Panc1 (cell line): Measurements from ENCODE around the gene GRK1. TPM values are rescaled to one million over a fixed set of nuclear protein-coding genes. Genes with fewer than 3 reads are reported as not detected.

Experiments
- ATAC-seq: fragments of 200-7000 bp; cut with Tn5 transposase; 2 replicates; pipeline ENCODE4 v1.9.1; 2020; ENCODE audit warnings: mild to moderate bottlenecking, moderate library complexity
- BruUV-seq: library from RNA; stranded (reverse); fragments of 400-500 nt; replicated peaks from 2 replicates; lab custom pipeline; 2021; lab: Mats Ljungman, UMichigan
- CTCF ChIA-PET: fragments of 300-600 bp; sonication (Branson Sonifier 250); formaldehyde crosslinking; loops from one replicate; lab custom pipeline; 2022; ENCODE audit warnings: antibody characterized with exemption; lab: Charles Lee
- POLR2A ChIA-PET: fragments of 300-600 bp; sonication (Branson Sonifier 250); formaldehyde crosslinking; loops from one replicate; lab custom pipeline; 2022; ENCODE audit warnings: antibody characterized with exemption; lab: Charles Lee
- DNase-seq: peaks from one replicate; pipeline ENCODE4 v3.0.0-alpha.2; 2010; ENCODE audit warnings: low read depth, low spot score
- H3K27ac ChIP-seq: 2 replicates; pipeline ENCODE4 v1.5.1; 2011; ENCODE audit warnings: mild to moderate bottlenecking, low read length, inconsistent platforms
- H3K27me3 ChIP-seq: fragments of 200-500 bp; sonication (Bioruptor generic); 2 replicates; pipeline ENCODE4 v1.6.0; 2014; ENCODE audit warnings: low read length, inconsistent platforms; ENCODE audit not compliant: control insufficient read depth, insufficient read depth
- H3K36me3 ChIP-seq: fragments of 200-500 bp; sonication (Bioruptor generic); 2 replicates; pipeline ENCODE4 v1.5.1; 2014; ENCODE audit warnings: inconsistent platforms, mild to moderate bottlenecking, low read length, moderate library complexity; ENCODE audit not compliant: control insufficient read depth, insufficient read depth
- H3K4me1 ChIP-seq: 2 replicates; pipeline ENCODE4 v1.5.1; 2011; ENCODE audit warnings: inconsistent platforms, mild to moderate bottlenecking, low read length, moderate library complexity; ENCODE audit not compliant: control insufficient read depth, insufficient read depth
- H3K4me3 ChIP-seq, 2 experiments: 2 replicates each; pipeline ENCODE4 v1.5.1; 2011 to 2012; ENCODE audit warnings: low read depth in 2 of 2, low read length in 2 of 2, mild to moderate bottlenecking in 2 of 2, inconsistent platforms in 1 of 2, moderate library complexity in 1 of 2
- H3K9me3 ChIP-seq: fragments of 200-500 bp; sonication (Bioruptor generic); 2 replicates; pipeline ENCODE4 v1.5.1; 2014; ENCODE audit warnings: low read depth, mild to moderate bottlenecking, inconsistent platforms, low read length, moderate library complexity; ENCODE audit not compliant: control insufficient read depth, insufficient read depth
- CTCF ChIP-seq: fragments of 450-650 bp; IDR thresholded peaks from 2 replicates; pipeline ENCODE4 v1.5.1; 2017; ENCODE audit warnings: mild to moderate bottlenecking
- POLR2AphosphoS5 ChIP-seq: IDR thresholded peaks from 2 replicates; pipeline ENCODE4 v1.6.1; 2012; ENCODE audit warnings: mild to moderate bottlenecking, low read depth, low read length, moderate library complexity
- REST ChIP-seq, 2 experiments: IDR thresholded peaks; 2 replicates each; pipeline ENCODE4 v1.6.1; 2011 to 2012; ENCODE audit warnings: low read depth in 2 of 2, control low read depth in 1 of 2, low read length in 1 of 2, mild to moderate bottlenecking in 1 of 2, moderate library complexity in 1 of 2; ENCODE audit not compliant: insufficient read depth in 1 of 2
- SIN3A ChIP-seq: IDR thresholded peaks from 2 replicates; pipeline ENCODE4 v1.6.1; 2012; ENCODE audit warnings: low read depth, mild to moderate bottlenecking, low read length, moderate library complexity, borderline replicate concordance; ENCODE audit not compliant: insufficient read depth
- TCF7L2 ChIP-seq: IDR thresholded peaks from 2 replicates; pipeline ENCODE4 v1.6.1; 2011; ENCODE audit warnings: mild to moderate bottlenecking, low read depth, low read length, inconsistent platforms
- in situ Hi-C: cut with HindIII; loops from 2 replicates; pipeline ENCODE4 v1.10.0; 2016; ENCODE audit warnings: low sequenced_read_pairs, low pct_unique_long_range_greater_than_20kb
- intact Hi-C: fragments of 100-400 bp; cut with micrococcal nuclease; formaldehyde crosslinking; loops from one replicate; pipeline ENCODE4 v1.10.0; 2022; ENCODE audit not compliant: unreplicated experiment
- total RNA-seq: library from RNA; stranded (reverse); gene quantifications from one replicate; pipeline ENCODE4 v1.2.1, GENCODE V29; 2021; ENCODE audit not compliant: unreplicated experiment

GRK1 gene
- total RNA-seq, 1 experiment from 2014 or later, result 1.8 TPM

GRCh38 chr13:113646376-113646775 is 20.6 kb upstream of the GRK1 start:
- no peak for ATAC-seq
- POLR2A ChIA-PET, result no interaction called here

GRCh38 chr13:113646921-113647340 is 20.1 kb upstream of the GRK1 start:
- BruUV-seq, result no TSS peak
- intact Hi-C loops, result no loop called here
- Histone ChIP-seq H3K4me3 (no peak overlapping the region), H3K4me1 (peaks cover 14% of the 10 kb centered on the region), H3K36me3 (no peaks in the 10 kb centered on the region), H3K9me3 (no peaks in the 10 kb centered on the region), H3K27me3 (no peaks in the 10 kb centered on the region), H3K27ac (no peak overlapping the region)
- ChIA-PET POLR2A (no interaction called here), CTCF (interaction anchor here (1.0 kb wide), 1 partner anchor 9 kb away, joined by 3 read pairs; no protein-coding TSS in a partner anchor)
- ATAC-seq, result peak; percentile 47; the same call in 1 of the 2 replicates
- no peak for TF ChIP-seq REST (IDR thresholded peaks at IDR 0.05; ENCODE audit: insufficient read depth in 1 of 2, low read depth in 2 of 2, low read length in 1 of 2)
- TF ChIP-seq CTCF, result no peak
- TF ChIP-seq TCF7L2, result no peak
- no peak for TF ChIP-seq POLR2AphosphoS5
- no peak for TF ChIP-seq SIN3A
- in situ Hi-C loops, result no loop called here
- no peak for DNase-seq

More at GRCh38 chr13:113646376-113646775, 20.6 kb upstream of the GRK1 start:
- H3K27ac ChIP-seq, result no peak overlapping the region
- no peak overlapping the region for H3K4me3 ChIP-seq
- CTCF ChIA-PET, result no interaction called here
- no peaks in the 10 kb centered on the region for H3K36me3 ChIP-seq
- peaks cover 14% of the 10 kb centered on the region for H3K4me1 ChIP-seq
- DNase-seq, result no peak
- in situ Hi-C loops (no loop called here), intact Hi-C loops (no loop called here)
- H3K27me3 ChIP-seq, result no peaks in the 10 kb centered on the region
- TF ChIP-seq SIN3A (no peak), TCF7L2 (no peak), POLR2AphosphoS5 (no peak), CTCF (no peak), REST (IDR thresholded peaks at IDR 0.05; ENCODE audit: insufficient read depth in 1 of 2, low read depth in 2 of 2, low read length in 1 of 2) (no peak)
- no peaks in the 10 kb centered on the region for H3K9me3 ChIP-seq
- no TSS peak for BruUV-seq
